ENCODE results near the gene HP. TPM values are rescaled to one million over a fixed set of nuclear protein-coding genes. Genes with fewer than 3 reads are reported as not detected.
A peak's percentile ranks its signal among the peaks of the same experiment; 100 is the strongest.
"Not testable (repeated sequence)": the region's sequence is repeated elsewhere in the genome, so short reads cannot be mapped to it uniquely, and the experiment has no call there.

The HP gene
- total RNA-seq, 4 donors from 2014 or later, result 2.9 to 3.4 TPM; not detected in 2

GRCh38 chr16:72050769-72051464 lies 3.4 kb upstream of the HP start:
- H3K27ac ChIP-seq, result no peak overlapping the region
- H3K4me1 ChIP-seq, result no peaks in the 10 kb centered on the region
- no peak overlapping the region for H3K4me3 ChIP-seq
- peak; percentile 34 for ATAC-seq
- peaks cover 0 to 6% of the 10 kb centered on the region in 2 donors for H3K36me3 ChIP-seq
- H3K9me3 ChIP-seq, result peaks cover 0 to 4% (median 0%) of the 10 kb centered on the region in 3 donors
- no peaks in the 10 kb centered on the region for H3K27me3 ChIP-seq
- no peak for TF ChIP-seq POLR2A (IDR thresholded peaks at IDR 0.05)
- no peak for TF ChIP-seq POLR2AphosphoS5 (IDR thresholded peaks at IDR 0.05)
- TF ChIP-seq EP300 (IDR thresholded peaks at IDR 0.05), result no peak
- no peak for TF ChIP-seq CTCF (IDR thresholded peaks at IDR 0.05)
- 73 to 82% methylated on average over 2 to 4 of the region's 4 CpGs for WGBS, 2 donors (ENCODE audit: low coverage in 1 of 2)

- peaks cover 0 to 6% of the 10 kb centered on the region in 2 donors for H3K36me3 ChIP-seq
- ATAC-seq, result no peak
- peaks cover 0 to 4% (median 0%) of the 10 kb centered on the region in 3 donors for H3K9me3 ChIP-seq
- no peaks in the 10 kb centered on the region for H3K4me1 ChIP-seq
- H3K4me3 ChIP-seq, result no peak overlapping the region
- WGBS, 2 donors (ENCODE audit: low coverage in 1 of 2), result 78 to 100% methylated on average over 2 of the region's 2 CpGs
- TF ChIP-seq POLR2AphosphoS5 (IDR thresholded peaks at IDR 0.05), result no peak
- TF ChIP-seq POLR2A (IDR thresholded peaks at IDR 0.05), result no peak
- TF ChIP-seq CTCF (IDR thresholded peaks at IDR 0.05), result no peak
- no peak for TF ChIP-seq EP300 (IDR thresholded peaks at IDR 0.05)
- H3K27ac ChIP-seq, result no peak overlapping the region
- H3K27me3 ChIP-seq, result no peaks in the 10 kb centered on the region
Observed at GRCh38 chr16:72051818-72052217, 2.5 kb upstream of the HP start.

- H3K27me3 ChIP-seq, result no peaks in the 10 kb centered on the region
- WGBS, 2 donors (ENCODE audit: low coverage in 1 of 2), result 65 to 100% methylated on average over 1 to 2 of the region's 4 CpGs
- H3K4me1 ChIP-seq, result no peaks in the 10 kb centered on the region
- H3K9me3 ChIP-seq, result no peaks in the 10 kb centered on the region
- H3K27ac ChIP-seq, result no peak overlapping the region
- no peaks in the 10 kb centered on the region for H3K36me3 ChIP-seq
- no peak overlapping the region for H3K4me3 ChIP-seq
- no peak for ATAC-seq
- TF ChIP-seq POLR2AphosphoS5 (IDR thresholded peaks at IDR 0.05) (no peak), POLR2A (IDR thresholded peaks at IDR 0.05) (no peak), EP300 (IDR thresholded peaks at IDR 0.05) (no peak), CTCF (IDR thresholded peaks at IDR 0.05) (no peak)
Observed at GRCh38 chr16:72055911-72056310, 1.6 kb downstream of the HP start.

GRCh38 chr16:72057313-72057712 lies 3.0 kb downstream of the HP start:
- WGBS, 2 donors (ENCODE audit: low coverage in 1 of 2), result no CpG with 5 or more reads among the region's 6 CpGs
- not testable (repeated sequence) for H3K27me3 ChIP-seq, H3K4me3 ChIP-seq, H3K4me1 ChIP-seq, H3K36me3 ChIP-seq, H3K27ac ChIP-seq, H3K9me3 ChIP-seq, ATAC-seq

- not testable (repeated sequence) for H3K4me1 ChIP-seq, H3K9me3 ChIP-seq, H3K27ac ChIP-seq, H3K27me3 ChIP-seq, H3K4me3 ChIP-seq, ATAC-seq, H3K36me3 ChIP-seq
- WGBS, 2 donors (ENCODE audit: low coverage in 1 of 2), result 51 to 94% methylated on average over 2 to 3 of the region's 7 CpGs
Observed at GRCh38 chr16:72059060-72059459, 4.8 kb downstream of the HP start.

- Histone ChIP-seq H3K36me3 (peaks cover 0 to 5% of the 10 kb centered on the region in 2 donors), H3K4me3 (no peak overlapping the region), H3K9me3 (no peaks in the 10 kb centered on the region), H3K27me3 (no peaks in the 10 kb centered on the region), H3K4me1 (no peaks in the 10 kb centered on the region), H3K27ac (no peak overlapping the region)
- no peak for TF ChIP-seq POLR2A (IDR thresholded peaks at IDR 0.05)
- TF ChIP-seq CTCF (IDR thresholded peaks at IDR 0.05), result no peak
- no peak for TF ChIP-seq POLR2AphosphoS5 (IDR thresholded peaks at IDR 0.05)
- no peak for TF ChIP-seq EP300 (IDR thresholded peaks at IDR 0.05)
- ATAC-seq, result no peak
- 86% methylated on average over 1 of the region's 9 CpGs; no CpG with 5 or more reads in 1 of the 2 donors for WGBS, 2 donors (ENCODE audit: low coverage in 1 of 2)
Observed at GRCh38 chr16:72060405-72060804, 6.1 kb downstream of the HP start.
